Upper lobe of left lung (tissue), 6 donors: Measurements from ENCODE around the gene TIGD3. TPM values are rescaled to one million over a fixed set of nuclear protein-coding genes. Genes with fewer than 3 reads are reported as not detected.

Experiments
- ATAC-seq, 2 donors: fragments of 200-7000 bp; cut with Tn5 transposase; one replicate each; pipeline ENCODE4 v1.9.1; 2022; ENCODE audit warnings: mild to moderate bottlenecking in 2 of 2, moderate library complexity in 2 of 2; ENCODE audit not compliant: low FRiP score in 2 of 2
- DNase-seq, 2 donors: peaks; one replicate each; pipeline ENCODE4 v3.0.0-alpha.2; 2019 to 2020
- H3K27ac ChIP-seq, 4 donors: fragments of 200-600 bp; sonication (generic); one replicate each; pipeline ENCODE4 v1.5.1; 2016 to 2019
- H3K27me3 ChIP-seq, 4 donors: fragments of 200-600 bp; sonication (generic); one replicate each; pipeline ENCODE4 v1.5.1; 2017 to 2019
- H3K36me3 ChIP-seq, 4 donors: fragments of 200-600 bp; sonication (generic); one replicate each; pipeline ENCODE4 v1.5.1; 2016 to 2019
- H3K4me1 ChIP-seq, 4 donors: fragments of 200-600 bp; sonication (generic); one replicate each; pipeline ENCODE4 v1.5.1; 2018 to 2019
- H3K4me3 ChIP-seq, 4 donors: fragments of 200-600 bp; sonication (generic); one replicate each; pipeline ENCODE4 v1.5.1; 2017 to 2019; ENCODE audit warnings: mild to moderate bottlenecking in 2 of 4, moderate library complexity in 1 of 4
- H3K9me3 ChIP-seq, 4 donors: fragments of 200-600 bp; sonication (generic); one replicate each; pipeline ENCODE4 v1.5.1; 2018 to 2019
- EP300 ChIP-seq, 4 donors: sonication (generic); formaldehyde crosslinking; IDR thresholded peaks; one replicate each; pipeline ENCODE4 v1.5.1; 2017; ENCODE audit warnings: antibody characterized with exemption in 4 of 4, control low read depth in 2 of 4
- POLR2A ChIP-seq, 4 donors: fragments of 450-650 bp; IDR thresholded peaks; one replicate each; pipeline ENCODE4 v1.5.1; 2016 to 2017; ENCODE audit warnings: antibody characterized with exemption in 4 of 4, mild to moderate bottlenecking in 2 of 4
- POLR2AphosphoS5 ChIP-seq, 2 donors: sonication (generic); formaldehyde crosslinking; IDR thresholded peaks; one replicate each; pipeline ENCODE4 v1.5.1; 2017; ENCODE audit warnings: antibody characterized with exemption in 2 of 2
- WGBS, 2 donors: methylation state at CpG; one replicate each; pipeline ENCODE4 v1.1.5; 2017 to 2018; 5-methylcytosine and 5-hydroxymethylcytosine counted together
- total RNA-seq, 6 donors: library from RNA; depleted of rRNA in 4 of 6; stranded (reverse); fragments of >200 nt in 4 of 6; gene quantifications; one replicate each; pipeline versions ENCODE4 v1.1.0 to v1.2.1, GENCODE V29; 2016 to 2021
- TF ChIP-seq, protein P1 (sequence below), 6 experiments: fragments of 450-650 bp in 4 of 6; fragments of 200-600 bp in 2 of 6; sonication (generic) in 2 of 6; IDR thresholded peaks; one replicate each; pipeline ENCODE4 v1.5.1; 2016 to 2019; ENCODE audit warnings: antibody characterized with exemption in 6 of 6
- donor health status: DM: no; HTN: no; CAD: no; lungs with moderate emphysema.
- donor health status: DM: no; HTN: yes; CAD: no; lungs with severe emphysema.

The TIGD3 gene
- total RNA-seq, 6 donors from 2014 or later = 0.15 to 0.51 (median 0.35) TPM; not detected in 2

DNA sequence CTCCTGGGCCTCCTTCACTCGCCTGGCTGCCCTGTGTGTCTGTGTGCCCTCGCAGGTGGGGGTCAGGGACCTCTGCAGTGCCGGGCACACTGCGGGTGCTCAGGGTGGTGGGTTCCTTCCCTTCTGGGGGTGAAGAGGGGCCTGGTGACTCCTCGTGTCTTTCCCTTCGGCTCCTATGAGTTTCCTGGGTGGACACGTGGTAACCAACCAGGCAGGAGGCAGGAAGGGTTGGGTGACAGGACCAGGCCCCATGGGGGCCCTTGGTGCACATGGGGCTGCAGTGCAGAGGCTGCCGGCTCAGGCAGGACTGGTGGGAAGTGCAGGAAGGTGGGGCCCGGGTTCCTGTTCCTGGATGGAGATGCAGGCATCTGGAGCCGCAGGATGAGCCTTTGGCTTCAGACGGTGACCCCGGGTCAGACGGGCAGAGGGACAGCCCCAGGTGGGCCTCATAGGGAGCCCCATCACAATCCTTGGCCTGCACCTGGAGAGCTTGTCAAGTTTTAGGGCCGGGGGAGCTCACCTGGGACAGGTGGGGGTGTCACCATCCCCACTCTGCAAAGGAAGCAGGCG is 41.5 kb downstream of the TIGD3 start:
- 92 to 98% methylated on average over 7 to 14 of the region's 15 CpGs for WGBS, 2 donors
- no peak overlapping the region for H3K4me3 ChIP-seq

DNA sequence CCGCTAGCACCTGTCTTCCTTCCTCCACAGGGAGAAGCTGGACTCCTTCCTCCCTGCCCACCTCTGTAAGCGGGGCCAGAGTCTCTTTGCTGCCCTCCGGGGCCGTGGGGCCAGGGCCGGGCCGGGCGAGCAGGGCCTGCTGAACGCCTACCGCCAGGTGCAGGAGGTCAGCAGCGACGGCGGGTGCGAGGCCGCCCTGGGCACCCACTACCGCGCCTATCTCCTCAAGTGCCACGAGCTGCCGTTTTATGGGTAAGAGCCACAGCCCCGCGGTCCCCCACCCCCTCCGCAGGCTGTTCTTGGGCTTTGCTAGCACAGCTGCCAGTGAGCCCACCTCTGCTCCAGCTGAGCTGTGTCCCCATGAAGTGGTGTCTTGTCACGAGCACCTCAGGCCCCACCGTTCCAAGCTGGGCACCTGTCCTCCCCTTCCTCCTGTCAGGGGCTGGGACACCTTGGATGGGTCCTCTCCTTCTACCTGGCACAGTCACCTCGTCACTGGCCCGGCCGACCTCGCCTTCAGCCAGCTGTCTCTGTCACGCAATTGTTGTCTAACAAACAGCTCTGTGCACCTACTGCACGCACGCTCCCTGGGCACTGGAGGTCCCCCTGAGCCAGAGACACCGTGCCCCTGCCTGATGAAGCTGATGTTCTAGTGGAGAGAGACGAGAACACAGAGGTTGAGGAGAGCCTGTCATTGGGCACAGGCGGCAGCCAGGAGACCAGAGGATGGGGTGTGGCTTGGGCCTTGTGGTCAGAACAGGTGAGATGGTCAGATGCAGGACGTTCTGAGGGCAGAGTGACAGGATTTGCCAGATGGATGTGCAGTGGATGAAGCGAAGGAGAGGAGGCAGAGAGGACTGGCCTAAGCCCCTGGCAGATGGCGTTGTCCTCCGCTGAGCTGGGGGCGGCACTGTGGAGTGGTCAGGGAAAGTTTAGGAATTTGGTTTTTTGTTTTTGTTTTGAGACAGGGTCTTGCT is 42.5 kb downstream of the TIGD3 start:
- no peak overlapping the region for H3K4me3 ChIP-seq
- peaks cover 21 to 100% (median 91%) of the 10 kb centered on the region in 4 donors for H3K36me3 ChIP-seq
- no peaks in the 10 kb centered on the region for H3K9me3 ChIP-seq
- TF ChIP-seq, protein P1, sequence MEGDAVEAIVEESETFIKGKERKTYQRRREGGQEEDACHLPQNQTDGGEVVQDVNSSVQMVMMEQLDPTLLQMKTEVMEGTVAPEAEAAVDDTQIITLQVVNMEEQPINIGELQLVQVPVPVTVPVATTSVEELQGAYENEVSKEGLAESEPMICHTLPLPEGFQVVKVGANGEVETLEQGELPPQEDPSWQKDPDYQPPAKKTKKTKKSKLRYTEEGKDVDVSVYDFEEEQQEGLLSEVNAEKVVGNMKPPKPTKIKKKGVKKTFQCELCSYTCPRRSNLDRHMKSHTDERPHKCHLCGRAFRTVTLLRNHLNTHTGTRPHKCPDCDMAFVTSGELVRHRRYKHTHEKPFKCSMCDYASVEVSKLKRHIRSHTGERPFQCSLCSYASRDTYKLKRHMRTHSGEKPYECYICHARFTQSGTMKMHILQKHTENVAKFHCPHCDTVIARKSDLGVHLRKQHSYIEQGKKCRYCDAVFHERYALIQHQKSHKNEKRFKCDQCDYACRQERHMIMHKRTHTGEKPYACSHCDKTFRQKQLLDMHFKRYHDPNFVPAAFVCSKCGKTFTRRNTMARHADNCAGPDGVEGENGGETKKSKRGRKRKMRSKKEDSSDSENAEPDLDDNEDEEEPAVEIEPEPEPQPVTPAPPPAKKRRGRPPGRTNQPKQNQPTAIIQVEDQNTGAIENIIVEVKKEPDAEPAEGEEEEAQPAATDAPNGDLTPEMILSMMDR (IDR thresholded peaks at IDR 0.05) = no peak
- TF ChIP-seq EP300 (IDR thresholded peaks at IDR 0.05) (no peak), POLR2AphosphoS5 (IDR thresholded peaks at IDR 0.05) (no peak), POLR2A (IDR thresholded peaks at IDR 0.05) (no peak)
- peaks cover 2 to 8% (median 5%) of the 10 kb centered on the region in 4 donors for H3K4me1 ChIP-seq
- H3K27ac ChIP-seq = no peak overlapping the region
- DNase-seq (peak in 1 of 2 donors; percentile 83), ATAC-seq (no peak)
- 94% methylated on average over 19 to 37 of the region's 38 CpGs for WGBS, 2 donors
- H3K27me3 ChIP-seq = no peaks in the 10 kb centered on the region

More for the DNA sequence above, 41.5 kb downstream of the TIGD3 start:
- Histone ChIP-seq H3K4me1 (peaks cover 10 to 18% (median 13%) of the 10 kb centered on the region in 4 donors), H3K9me3 (no peaks in the 10 kb centered on the region), H3K27me3 (no peaks in the 10 kb centered on the region), H3K27ac (no peak overlapping the region), H3K36me3 (peaks cover 20 to 93% (median 86%) of the 10 kb centered on the region in 4 donors)
- no peak for TF ChIP-seq EP300 (IDR thresholded peaks at IDR 0.05)
- TF ChIP-seq POLR2AphosphoS5 (IDR thresholded peaks at IDR 0.05) = no peak
- no peak for TF ChIP-seq POLR2A (IDR thresholded peaks at IDR 0.05)
- TF ChIP-seq, protein P1 (IDR thresholded peaks at IDR 0.05) = no peak
- ATAC-seq (no peak), DNase-seq (peak in 1 of 2 donors; percentile 55)

GRCh38 chr11:65398362-65398910 is 43.9 kb downstream of the TIGD3 start:
- peaks cover 0 to 1% (median 0%) of the 10 kb centered on the region in 4 donors for H3K4me1 ChIP-seq
- ATAC-seq = no peak
- no peaks in the 10 kb centered on the region for H3K27me3 ChIP-seq
- no peak overlapping the region for H3K4me3 ChIP-seq
- TF ChIP-seq EP300 (IDR thresholded peaks at IDR 0.05) (no peak), POLR2AphosphoS5 (IDR thresholded peaks at IDR 0.05) (no peak), POLR2A (IDR thresholded peaks at IDR 0.05) (no peak)
- TF ChIP-seq, protein P1 (IDR thresholded peaks at IDR 0.05) = no peak
- no peak overlapping the region for H3K27ac ChIP-seq
- DNase-seq = no peak
- WGBS, 2 donors = 85 to 89% methylated on average over 9 to 16 of the region's 16 CpGs
- peaks cover 25 to 98% (median 82%) of the 10 kb centered on the region in 4 donors for H3K36me3 ChIP-seq
- H3K9me3 ChIP-seq = no peaks in the 10 kb centered on the region

GRCh38 chr11:65399249-65399648 is 44.7 kb downstream of the TIGD3 start:
- H3K36me3 ChIP-seq = peaks cover 25 to 98% (median 80%) of the 10 kb centered on the region in 4 donors
- DNase-seq (no peak), ATAC-seq (no peak)
- no peaks in the 10 kb centered on the region for H3K9me3 ChIP-seq
- H3K27ac ChIP-seq = no peak overlapping the region
- TF ChIP-seq, protein P1 (IDR thresholded peaks at IDR 0.05) = no peak
- TF ChIP-seq POLR2A (IDR thresholded peaks at IDR 0.05) (no peak), POLR2AphosphoS5 (IDR thresholded peaks at IDR 0.05) (no peak), EP300 (IDR thresholded peaks at IDR 0.05) (no peak)
- peaks cover 0 to 9% (median 3%) of the 10 kb centered on the region in 4 donors for H3K4me1 ChIP-seq
- no peak overlapping the region for H3K4me3 ChIP-seq
- 93 to 97% methylated on average over 13 of the region's 13 CpGs for WGBS, 2 donors
- H3K27me3 ChIP-seq = no peaks in the 10 kb centered on the region
